Gastroesophageal sphincter (tissue), 3 donors: ENCODE measurements around the gene CTXN3.

Experiments used
- POLR2AphosphoS5 ChIP-seq: sonication (generic); formaldehyde crosslinking; IDR thresholded peaks from one replicate; pipeline ENCODE4 v1.6.1; 2017; ENCODE audit warnings: antibody characterized with exemption
- TF ChIP-seq, protein P1 (sequence below), 4 experiments: fragments of 200-600 bp in 2 of 4; fragments of 450-650 bp in 2 of 4; sonication (generic) in 1 of 4; IDR thresholded peaks; one replicate each; pipeline ENCODE4 v1.5.1; 2017 to 2019; ENCODE audit warnings: antibody characterized with exemption in 4 of 4, mild to moderate bottlenecking in 2 of 4, moderate library complexity in 2 of 4

DNA sequence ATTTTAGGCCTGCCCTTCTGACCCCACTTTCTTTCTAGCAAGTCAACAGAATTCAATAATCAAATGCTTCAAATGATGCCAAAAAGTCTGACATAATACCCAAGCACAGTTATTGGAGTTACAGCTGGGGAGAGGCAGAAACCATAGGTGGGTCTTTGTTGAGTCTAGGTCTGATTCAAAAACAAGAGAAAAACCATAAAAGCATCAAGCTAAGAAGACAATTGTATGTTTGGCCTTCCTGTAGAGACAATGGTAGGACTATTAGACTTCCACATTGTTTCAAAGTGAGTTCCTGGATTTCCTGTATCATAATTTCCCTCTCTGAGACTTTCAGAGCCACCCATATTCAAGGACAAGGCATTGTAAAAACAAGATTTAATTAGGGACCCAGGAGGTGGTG is 37.5 kb downstream of the CTXN3 start:
- TF ChIP-seq POLR2AphosphoS5 = no peak
- TF ChIP-seq, protein P1, sequence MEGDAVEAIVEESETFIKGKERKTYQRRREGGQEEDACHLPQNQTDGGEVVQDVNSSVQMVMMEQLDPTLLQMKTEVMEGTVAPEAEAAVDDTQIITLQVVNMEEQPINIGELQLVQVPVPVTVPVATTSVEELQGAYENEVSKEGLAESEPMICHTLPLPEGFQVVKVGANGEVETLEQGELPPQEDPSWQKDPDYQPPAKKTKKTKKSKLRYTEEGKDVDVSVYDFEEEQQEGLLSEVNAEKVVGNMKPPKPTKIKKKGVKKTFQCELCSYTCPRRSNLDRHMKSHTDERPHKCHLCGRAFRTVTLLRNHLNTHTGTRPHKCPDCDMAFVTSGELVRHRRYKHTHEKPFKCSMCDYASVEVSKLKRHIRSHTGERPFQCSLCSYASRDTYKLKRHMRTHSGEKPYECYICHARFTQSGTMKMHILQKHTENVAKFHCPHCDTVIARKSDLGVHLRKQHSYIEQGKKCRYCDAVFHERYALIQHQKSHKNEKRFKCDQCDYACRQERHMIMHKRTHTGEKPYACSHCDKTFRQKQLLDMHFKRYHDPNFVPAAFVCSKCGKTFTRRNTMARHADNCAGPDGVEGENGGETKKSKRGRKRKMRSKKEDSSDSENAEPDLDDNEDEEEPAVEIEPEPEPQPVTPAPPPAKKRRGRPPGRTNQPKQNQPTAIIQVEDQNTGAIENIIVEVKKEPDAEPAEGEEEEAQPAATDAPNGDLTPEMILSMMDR (IDR thresholded peaks at IDR 0.05) = no peak
